ENCODE data around the gene ZSCAN25.

DNA sequence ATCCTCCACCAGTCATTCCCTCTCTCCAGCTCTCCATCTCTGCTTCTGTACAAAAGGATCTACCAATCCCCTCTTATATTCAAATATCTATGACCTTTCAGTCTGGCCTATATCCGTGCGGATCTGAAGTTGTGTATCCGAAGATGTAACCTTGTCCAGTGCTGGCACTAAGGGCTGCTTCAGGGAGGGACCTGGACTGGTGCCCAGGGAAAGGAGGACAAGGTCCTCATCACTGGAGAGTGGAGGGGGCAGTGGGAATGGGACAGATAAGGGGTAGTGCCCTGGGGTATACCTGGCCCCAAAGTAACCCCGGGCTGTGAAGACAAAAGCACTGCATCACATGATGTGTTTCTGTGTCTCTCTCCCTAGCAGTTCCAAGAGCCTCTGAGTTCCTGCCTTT is 16.9 kb upstream of the ZSCAN25 start:
- TF ChIP-seq ZNF274 (IDR thresholded peaks at IDR 0.05; ENCODE audit: low read depth, low read length) (no peak), YY1 (IDR thresholded peaks at IDR 0.05; ENCODE audit: insufficient read depth, insufficient read length) (no peak), SUZ12 (IDR thresholded peaks at IDR 0.05; ENCODE audit: extremely low read depth, insufficient read depth, insufficient read length) (no peak)
